Activated naive CD4-positive, alpha-beta T cell treated with anti-CD3 and anti-CD28 coated beads for 36 hours (primary cell): ENCODE results near the gene DPCD. TPM values are rescaled to one million over a fixed set of nuclear protein-coding genes. Genes with fewer than 3 reads are reported as not detected.

Experiments used
- CTCF ChIA-PET: fragments of 350-600 bp; sonication (Branson Sonifier 250); formaldehyde crosslinking; loops from one replicate; lab custom pipeline; 2021; ENCODE audit warnings: antibody characterized with exemption; lab: Charles Lee
- DNase-seq: peaks from one replicate; pipeline ENCODE4 v3.0.0-alpha.2; 2020
- H3K27ac Mint-ChIP-seq: one replicate; pipeline ENCODE4 v1.8.0; 2021; ENCODE audit warnings: mild to moderate bottlenecking, mixed read lengths
- H3K27me3 Mint-ChIP-seq: one replicate; pipeline ENCODE4 v1.8.0; 2021; ENCODE audit warnings: low read depth, mixed read lengths
- H3K36me3 Mint-ChIP-seq: one replicate; pipeline ENCODE4 v1.8.0; 2021; ENCODE audit warnings: low read depth, mixed read lengths
- H3K4me1 Mint-ChIP-seq: one replicate; pipeline ENCODE4 v1.8.0; 2021; ENCODE audit warnings: low read depth, mixed read lengths
- H3K4me3 Mint-ChIP-seq: one replicate; pipeline ENCODE4 v1.8.0; 2021; ENCODE audit warnings: mild to moderate bottlenecking, moderate library complexity, mixed read lengths
- H3K9me3 Mint-ChIP-seq: one replicate; pipeline ENCODE4 v1.8.0; 2021; ENCODE audit warnings: mixed read lengths
- intact Hi-C: fragments of 100-400 bp; cut with micrococcal nuclease; formaldehyde crosslinking; loops from one replicate; pipeline ENCODE4 v1.15.1; 2023
- total RNA-seq, 2 experiments: library from RNA; stranded (reverse); gene quantifications; one replicate each; pipeline ENCODE4 v1.2.3, GENCODE V29; 2021

Gene DPCD
- total RNA-seq, 2 experiments from 2014 or later: 13.8 to 14.1 TPM

DNA sequence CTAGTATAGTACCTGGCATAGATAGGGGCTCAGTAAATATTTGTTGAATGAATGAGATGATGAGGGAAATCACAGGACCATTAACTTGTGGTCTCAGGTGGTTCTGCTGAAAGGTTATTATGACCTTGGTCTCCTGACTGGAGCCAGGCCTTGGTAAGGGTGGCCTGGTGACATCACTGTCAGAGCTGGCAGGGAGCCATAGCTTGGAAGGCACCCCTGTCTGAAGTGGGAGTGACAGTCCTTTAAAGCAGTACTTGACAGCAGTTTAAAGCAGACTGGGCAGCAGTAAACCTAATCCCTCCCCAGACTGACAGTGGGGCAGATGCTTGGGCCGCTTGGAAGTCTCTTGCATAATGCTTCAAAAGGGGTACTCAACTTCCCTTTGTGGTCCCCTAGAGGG lies 13.4 kb downstream of the DPCD start:
- no peaks in the 10 kb centered on the region for H3K27me3 Mint-ChIP-seq
- no peaks in the 10 kb centered on the region for H3K4me1 Mint-ChIP-seq
- CTCF ChIA-PET: interaction anchor here (1.6 to 9.1 kb wide), 4 partner anchors 13 to 181 kb away, joined by 3 to 91 read pairs (median 12); partner anchors contain the start of genes DPCD, NPM3 and POLL
- H3K36me3 Mint-ChIP-seq: peaks cover 1% of the 10 kb centered on the region
- intact Hi-C loops: no loop called here
- no peak overlapping the region for H3K27ac Mint-ChIP-seq
- no peaks in the 10 kb centered on the region for H3K9me3 Mint-ChIP-seq
- no peak for DNase-seq
- no peak overlapping the region for H3K4me3 Mint-ChIP-seq

DNA sequence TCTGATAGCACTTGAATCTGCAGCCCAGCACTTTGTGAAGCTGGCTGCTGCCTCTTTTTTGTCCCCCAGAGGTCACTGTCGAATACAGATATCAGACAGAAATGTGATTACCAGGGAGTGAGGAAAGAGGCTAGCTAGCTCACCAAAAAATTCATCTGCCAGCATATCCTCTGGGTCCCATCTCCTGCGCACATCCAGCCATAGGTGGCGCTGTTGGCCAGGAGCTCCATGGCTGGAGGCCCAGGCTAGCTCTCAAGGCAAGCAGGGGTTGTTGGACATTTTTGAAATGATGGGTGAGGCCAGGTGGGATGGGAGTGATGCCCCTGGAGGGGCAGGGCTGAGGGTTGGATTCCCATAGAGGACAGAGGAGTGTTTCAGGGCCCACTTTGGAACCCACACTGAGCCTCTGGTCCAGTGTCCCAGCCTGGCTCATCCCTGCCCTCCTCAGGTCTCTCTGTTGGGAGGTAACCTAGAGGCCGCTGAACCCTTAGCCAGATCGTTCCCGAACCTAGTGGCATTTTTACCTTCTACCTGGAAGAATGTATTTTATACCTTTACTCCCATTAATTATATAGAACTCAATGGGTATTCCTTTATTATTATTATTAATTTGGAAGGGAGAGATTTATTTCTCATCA lies 14.8 kb downstream of the DPCD start:
- no peak overlapping the region for H3K27ac Mint-ChIP-seq
- CTCF ChIA-PET: interaction anchor here (0.6 to 9.1 kb wide), 19 partner anchors 8 to 286 kb away, joined by 3 to 91 read pairs (median 4); partner anchors contain the start of genes DPCD, NPM3 and POLL
- H3K9me3 Mint-ChIP-seq: no peaks in the 10 kb centered on the region
- DNase-seq: peak; percentile 90
- H3K4me3 Mint-ChIP-seq: no peak overlapping the region
- intact Hi-C loops: loop anchor here (1.0 kb wide), 3 partner anchors 118 to 238 kb away; no protein-coding TSS in a partner anchor
- H3K36me3 Mint-ChIP-seq: peaks cover 2% of the 10 kb centered on the region
- H3K4me1 Mint-ChIP-seq: no peaks in the 10 kb centered on the region
- no peaks in the 10 kb centered on the region for H3K27me3 Mint-ChIP-seq

GRCh38 chr10:101607124-101607523 lies 19.0 kb downstream of the DPCD start:
- peaks cover 3% of the 10 kb centered on the region for H3K4me1 Mint-ChIP-seq
- H3K36me3 Mint-ChIP-seq: peaks cover 2% of the 10 kb centered on the region
- CTCF ChIA-PET: interaction anchor here (0.6 to 9.1 kb wide), 3 partner anchors 21 to 175 kb away, joined by 3 to 91 read pairs (median 3); partner anchors contain the start of gene NPM3
- DNase-seq: no peak
- H3K9me3 Mint-ChIP-seq: no peaks in the 10 kb centered on the region
- peak overlapping the region; percentile 46 for H3K27ac Mint-ChIP-seq
- no peak overlapping the region for H3K4me3 Mint-ChIP-seq
- intact Hi-C loops: no loop called here
- no peaks in the 10 kb centered on the region for H3K27me3 Mint-ChIP-seq

DNA sequence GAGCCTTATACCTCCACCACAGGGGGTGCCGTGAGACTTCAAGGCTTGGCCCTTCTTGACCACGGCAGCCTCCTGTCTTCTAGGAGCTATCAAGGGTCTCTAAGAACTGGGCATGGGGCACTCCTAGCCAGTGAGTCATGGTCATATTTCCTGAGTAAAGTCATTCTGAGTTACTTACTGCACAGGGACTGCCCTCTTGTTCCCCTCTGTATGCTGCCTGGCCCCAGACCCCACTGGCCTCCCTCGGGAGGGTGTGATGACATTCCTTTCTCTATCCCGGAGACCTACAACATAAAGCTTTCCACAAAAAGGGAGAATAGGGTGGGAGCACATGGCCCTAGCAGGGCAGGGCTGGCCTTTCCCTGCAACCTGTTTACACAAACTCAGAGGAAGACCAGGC lies 21.4 kb downstream of the DPCD start:
- H3K27ac Mint-ChIP-seq: peak overlapping the region; percentile 36
- intact Hi-C loops: no loop called here

GRCh38 chr10:101611096-101611905 lies 23.2 kb downstream of the DPCD start:
- peaks cover 2% of the 10 kb centered on the region for H3K36me3 Mint-ChIP-seq
- peak overlapping the region; percentile 74 for H3K27ac Mint-ChIP-seq
- peak; percentile 39 for DNase-seq
- intact Hi-C loops: no loop called here
- H3K9me3 Mint-ChIP-seq: no peaks in the 10 kb centered on the region
- peaks cover 3% of the 10 kb centered on the region for H3K4me1 Mint-ChIP-seq
- H3K27me3 Mint-ChIP-seq: no peaks in the 10 kb centered on the region
- no peak overlapping the region for H3K4me3 Mint-ChIP-seq
- CTCF ChIA-PET: interaction anchor here (1.3 kb wide), 1 partner anchor 9 kb away, joined by 4 read pairs; no protein-coding TSS in a partner anchor

More for the DNA sequence above, 21.4 kb downstream of the DPCD start:
- Mint-ChIP-seq H3K36me3 (peaks cover 2% of the 10 kb centered on the region), H3K4me3 (no peak overlapping the region), H3K9me3 (no peaks in the 10 kb centered on the region), H3K27me3 (no peaks in the 10 kb centered on the region), H3K4me1 (peaks cover 3% of the 10 kb centered on the region)
- CTCF ChIA-PET: interaction anchor here (1.1 to 1.5 kb wide), 2 partner anchors 172 to 232 kb away, joined by 3 to 4 read pairs; no protein-coding TSS in a partner anchor
- DNase-seq: no peak

DNA sequence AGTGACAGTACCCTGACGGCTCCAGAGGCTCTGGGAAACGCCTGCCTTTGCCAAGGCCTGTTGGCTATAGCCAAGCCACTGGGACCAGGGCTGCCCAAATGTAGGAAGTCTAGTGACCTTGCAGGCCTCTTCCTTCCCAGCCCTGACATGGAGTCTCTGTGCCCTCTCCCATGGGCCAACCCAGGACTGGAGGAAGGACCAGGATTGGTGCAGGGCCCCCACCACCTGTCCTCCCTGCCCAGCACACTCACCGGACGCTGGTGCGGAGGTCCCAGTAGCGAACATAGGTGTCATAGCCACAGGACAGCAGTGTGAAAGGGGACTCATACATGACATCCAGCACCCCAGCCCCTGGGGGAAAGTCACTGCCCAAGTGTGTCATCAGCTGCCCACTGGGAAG lies 24.0 kb downstream of the DPCD start:
- peak overlapping the region; percentile 61 for H3K27ac Mint-ChIP-seq
- no peaks in the 10 kb centered on the region for H3K36me3 Mint-ChIP-seq
- intact Hi-C loops: no loop called here
- peaks cover 3% of the 10 kb centered on the region for H3K4me1 Mint-ChIP-seq
- no peak overlapping the region for H3K4me3 Mint-ChIP-seq
- no peak for DNase-seq
- no peaks in the 10 kb centered on the region for H3K9me3 Mint-ChIP-seq
- no peaks in the 10 kb centered on the region for H3K27me3 Mint-ChIP-seq
- CTCF ChIA-PET: no interaction called here

DNA sequence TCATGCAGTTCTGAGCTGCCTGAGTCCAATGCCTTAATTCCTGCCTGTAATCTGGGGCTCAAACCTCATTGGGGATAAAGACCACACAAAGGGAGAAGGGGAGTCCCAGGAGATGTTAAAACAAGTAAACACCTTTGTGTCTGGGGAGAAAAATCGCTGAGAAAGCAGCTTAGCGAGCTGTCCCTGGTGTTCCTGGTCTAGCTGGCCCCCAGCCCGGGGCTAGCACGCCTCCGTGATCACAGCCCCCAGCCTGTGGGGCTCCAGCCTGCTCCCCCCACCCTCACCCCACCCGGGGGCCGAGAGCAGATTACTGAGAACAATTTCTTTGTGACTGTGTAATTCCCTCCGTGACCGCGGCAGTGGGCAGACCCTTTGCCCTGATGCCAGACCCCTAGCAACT lies 24.8 kb downstream of the DPCD start:
- no peak for DNase-seq
- Mint-ChIP-seq H3K36me3 (no peaks in the 10 kb centered on the region), H3K4me1 (peaks cover 3% of the 10 kb centered on the region), H3K4me3 (no peak overlapping the region), H3K27me3 (no peaks in the 10 kb centered on the region), H3K9me3 (no peaks in the 10 kb centered on the region), H3K27ac (no peak overlapping the region)
- intact Hi-C loops: no loop called here
- CTCF ChIA-PET: no interaction called here

- H3K27ac Mint-ChIP-seq: no peak overlapping the region
- H3K27me3 Mint-ChIP-seq: no peaks in the 10 kb centered on the region
- H3K36me3 Mint-ChIP-seq: no peaks in the 10 kb centered on the region
- no peak for DNase-seq
- CTCF ChIA-PET: no interaction called here
- H3K4me3 Mint-ChIP-seq: no peak overlapping the region
- intact Hi-C loops: no loop called here
- peaks cover 3% of the 10 kb centered on the region for H3K4me1 Mint-ChIP-seq
- H3K9me3 Mint-ChIP-seq: no peaks in the 10 kb centered on the region
Observed at GRCh38 chr10:101613646-101614045, 25.5 kb downstream of the DPCD start.

DNA sequence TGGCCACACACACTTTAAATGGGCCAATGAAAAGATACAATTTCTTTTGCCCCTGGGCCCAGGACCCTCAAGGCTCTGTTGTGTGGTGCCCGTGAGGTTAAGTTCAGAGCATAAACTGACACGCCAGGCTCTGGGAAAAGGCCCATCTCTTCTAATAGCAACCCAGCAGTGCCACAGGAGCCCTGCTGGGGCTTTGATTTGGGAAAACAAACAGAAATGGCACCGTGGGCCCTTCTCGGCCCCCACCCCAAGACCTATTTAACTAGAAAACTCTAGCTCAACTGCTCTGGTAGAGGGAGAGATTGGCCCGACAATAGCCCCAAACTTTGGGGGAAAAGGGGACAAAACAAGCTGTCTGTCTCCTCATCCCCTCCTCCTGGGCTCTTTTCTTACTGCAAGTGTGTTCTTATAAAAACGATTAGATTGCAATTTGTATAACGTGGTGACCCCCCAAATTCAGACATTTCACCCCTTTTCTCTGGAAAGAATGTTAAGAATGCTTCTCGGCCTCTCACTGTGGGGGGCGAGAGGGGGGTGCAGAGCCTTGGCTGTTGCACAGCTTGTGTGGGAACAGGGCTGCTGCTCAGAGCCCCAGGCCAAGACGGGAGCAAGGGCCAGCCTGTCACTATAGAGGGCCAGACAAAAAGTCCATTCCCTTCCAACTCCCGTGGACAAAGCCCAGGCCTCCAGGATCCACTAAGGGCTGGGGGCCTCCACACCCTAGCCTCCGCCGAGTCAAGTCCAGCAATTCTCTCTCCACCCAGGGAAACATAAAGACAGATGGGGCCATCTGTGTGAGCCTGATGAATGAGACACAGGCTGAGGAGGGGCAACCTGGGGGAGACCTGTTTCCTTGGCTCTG lies 26.8 kb downstream of the DPCD start:
- intact Hi-C loops: no loop called here
- Mint-ChIP-seq H3K27ac (no peak overlapping the region), H3K27me3 (no peaks in the 10 kb centered on the region), H3K4me3 (no peak overlapping the region), H3K36me3 (no peaks in the 10 kb centered on the region), H3K4me1 (peaks cover 3% of the 10 kb centered on the region), H3K9me3 (no peaks in the 10 kb centered on the region)
- CTCF ChIA-PET: interaction anchor here (0.5 to 2.4 kb wide), 2 partner anchors 11 to 12 kb away, joined by 3 to 11 read pairs; no protein-coding TSS in a partner anchor
- DNase-seq: no peak

DNA sequence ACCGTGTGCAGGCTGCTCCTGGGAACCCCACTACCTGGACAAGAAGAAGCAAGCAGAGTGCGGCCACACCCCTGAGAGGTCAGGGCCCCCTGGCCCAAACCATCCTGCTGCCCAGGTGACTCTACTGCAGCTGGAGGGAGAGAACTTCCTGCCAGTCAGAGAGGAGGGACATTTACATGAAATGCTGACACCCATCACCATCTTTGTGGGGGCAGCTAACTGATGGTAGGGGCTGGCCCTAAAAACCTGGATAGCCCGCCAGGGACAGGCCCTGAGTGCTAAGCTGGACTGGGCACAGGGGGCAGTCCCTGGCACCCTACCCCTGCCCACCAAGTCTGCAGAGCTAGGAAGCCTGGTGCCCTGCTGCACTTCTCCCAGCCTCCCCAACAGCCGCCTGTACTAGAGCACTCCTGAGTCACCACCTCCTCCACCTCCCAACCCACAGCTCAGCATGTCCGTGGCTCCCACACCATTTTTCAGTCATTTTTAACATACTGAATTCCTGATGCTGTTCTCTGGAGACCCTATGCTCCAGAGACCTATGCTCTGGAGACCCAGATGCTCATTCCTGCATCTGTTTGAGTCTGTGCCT lies 27.5 kb downstream of the DPCD start:
- no peaks in the 10 kb centered on the region for H3K36me3 Mint-ChIP-seq
- H3K4me1 Mint-ChIP-seq: peaks cover 3% of the 10 kb centered on the region
- intact Hi-C loops: no loop called here
- DNase-seq: no peak
- no peak overlapping the region for H3K4me3 Mint-ChIP-seq
- H3K27ac Mint-ChIP-seq: no peak overlapping the region
- H3K9me3 Mint-ChIP-seq: no peaks in the 10 kb centered on the region
- CTCF ChIA-PET: interaction anchor here (2.4 kb wide), 1 partner anchor 13 kb away, joined by 11 read pairs; no protein-coding TSS in a partner anchor
- no peaks in the 10 kb centered on the region for H3K27me3 Mint-ChIP-seq

- CTCF ChIA-PET: interaction anchor here (2.4 kb wide), 1 partner anchor 14 kb away, joined by 11 read pairs; no protein-coding TSS in a partner anchor
- DNase-seq: no peak
- Mint-ChIP-seq H3K9me3 (no peaks in the 10 kb centered on the region), H3K36me3 (no peaks in the 10 kb centered on the region), H3K27ac (no peak overlapping the region), H3K27me3 (no peaks in the 10 kb centered on the region), H3K4me3 (no peak overlapping the region), H3K4me1 (peaks cover 3% of the 10 kb centered on the region)
- intact Hi-C loops: no loop called here
Observed at GRCh38 chr10:101616415-101617101, 28.4 kb downstream of the DPCD start.
